ENCODE data around the gene RGS16. TPM values are rescaled to one million over a fixed set of nuclear protein-coding genes. Genes with fewer than 3 reads are reported as not detected.

Gene RGS16
- polyA plus RNA-seq, 1 donor (not counting 4 experiments of a cell fraction or from before 2014, with no cell fraction given): 0.34 TPM

GRCh38 chr1:182622901-182623528, 18.8 kb upstream of the RGS16 start:
- no peak for TF ChIP-seq CTCF (optimal IDR thresholded peaks at IDR 0.05 in 1 of 3, IDR thresholded peaks at IDR 0.05 in 1 of 3, conservative IDR thresholded peaks at IDR 0.05 in 1 of 3; ENCODE audit: extremely low read depth in 1 of 3, insufficient read depth in 2 of 3, low read length in 3 of 3)
- no peak for TF ChIP-seq EZH2 (IDR thresholded peaks at IDR 0.05; ENCODE audit: low read length)
- no peak for DNase-seq (ENCODE audit: low read depth, low spot score)
- Histone ChIP-seq H3K9ac (ENCODE audit: control insufficient read depth, extremely low read depth, insufficient read depth, low read length) (no peak overlapping the region), H2AFZ (ENCODE audit: control insufficient read depth, low read length) (no peak overlapping the region), H3K4me3 (ENCODE audit: control insufficient read depth in 2 of 3, extremely low read depth in 1 of 3, insufficient read depth in 2 of 3, low read depth in 1 of 3, low read length in 3 of 3) (no peak overlapping the region), H3K79me2 (ENCODE audit: control insufficient read depth, insufficient read depth, low read length) (no peaks in the 10 kb centered on the region), H3K27ac (ENCODE audit: control insufficient read depth, insufficient read depth, low read length) (no peak overlapping the region), H3K9me3 (ENCODE audit: control insufficient read depth, low read depth, low read length) (no peaks in the 10 kb centered on the region), H3K36me3 (ENCODE audit: control insufficient read depth in 2 of 2, extremely low read depth in 1 of 2, insufficient read depth in 2 of 2, low read length in 2 of 2) (no peaks in the 10 kb centered on the region), H3K4me2 (ENCODE audit: control insufficient read depth, extremely low read depth, insufficient read depth, low read depth, low read length) (no peak overlapping the region), H3K9me1 (ENCODE audit: control insufficient read depth, extremely low read depth, insufficient read depth, low read length) (no peaks in the 10 kb centered on the region), H3K27me3 (ENCODE audit: control insufficient read depth, extremely low read depth, insufficient read depth, low read length) (peaks cover 2% of the 10 kb centered on the region), H4K20me1 (ENCODE audit: control insufficient read depth, extremely low read depth, insufficient read depth, low read length) (no peaks in the 10 kb centered on the region), H3K4me1 (ENCODE audit: control insufficient read depth, extremely low read depth, insufficient read depth, low read length) (peaks cover 6% of the 10 kb centered on the region)
- no peak for FAIRE-seq
- dilution Hi-C loops (cut with MboI; ENCODE audit: extremely low pct_ligation_motif_present, low sequenced_read_pairs): no loop called here

DNA sequence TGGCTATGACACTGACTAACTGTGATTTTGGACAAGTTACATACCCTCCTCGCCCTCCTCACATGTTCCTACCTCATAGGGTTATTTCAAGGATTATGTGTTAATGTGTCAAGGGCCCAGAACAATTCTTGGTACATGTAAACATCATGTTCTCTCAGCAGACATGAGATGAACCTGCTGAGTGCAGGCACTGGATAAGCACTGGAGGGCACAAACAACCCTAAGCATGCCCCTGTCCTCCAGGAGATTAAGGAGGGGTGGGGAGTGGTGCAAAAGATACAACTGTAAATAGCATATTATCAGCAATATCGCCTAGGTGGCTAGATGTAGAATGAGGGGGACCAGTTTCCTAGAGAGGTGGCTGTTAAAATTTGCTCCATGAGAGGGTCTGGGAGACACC, 17.7 kb upstream of the RGS16 start:
- Histone ChIP-seq H3K79me2 (ENCODE audit: control insufficient read depth, insufficient read depth, low read length) (no peaks in the 10 kb centered on the region), H3K4me1 (ENCODE audit: control insufficient read depth, extremely low read depth, insufficient read depth, low read length) (peaks cover 8% of the 10 kb centered on the region), H3K27me3 (ENCODE audit: control insufficient read depth, extremely low read depth, insufficient read depth, low read length) (peaks cover 2% of the 10 kb centered on the region), H3K9me1 (ENCODE audit: control insufficient read depth, extremely low read depth, insufficient read depth, low read length) (no peaks in the 10 kb centered on the region), H2AFZ (ENCODE audit: control insufficient read depth, low read length) (no peak overlapping the region), H3K4me3 (ENCODE audit: control insufficient read depth in 2 of 3, extremely low read depth in 1 of 3, insufficient read depth in 2 of 3, low read depth in 1 of 3, low read length in 3 of 3) (no peak overlapping the region), H3K36me3 (ENCODE audit: control insufficient read depth in 2 of 2, extremely low read depth in 1 of 2, insufficient read depth in 2 of 2, low read length in 2 of 2) (no peaks in the 10 kb centered on the region), H3K4me2 (ENCODE audit: control insufficient read depth, extremely low read depth, insufficient read depth, low read depth, low read length) (no peak overlapping the region), H4K20me1 (ENCODE audit: control insufficient read depth, extremely low read depth, insufficient read depth, low read length) (no peaks in the 10 kb centered on the region), H3K9me3 (ENCODE audit: control insufficient read depth, low read depth, low read length) (no peaks in the 10 kb centered on the region), H3K27ac (ENCODE audit: control insufficient read depth, insufficient read depth, low read length) (no peak overlapping the region), H3K9ac (ENCODE audit: control insufficient read depth, extremely low read depth, insufficient read depth, low read length) (no peak overlapping the region)
- dilution Hi-C loops (cut with MboI; ENCODE audit: extremely low pct_ligation_motif_present, low sequenced_read_pairs): no loop called here
- TF ChIP-seq CTCF (optimal IDR thresholded peaks at IDR 0.05 in 1 of 3, IDR thresholded peaks at IDR 0.05 in 1 of 3, conservative IDR thresholded peaks at IDR 0.05 in 1 of 3; ENCODE audit: extremely low read depth in 1 of 3, insufficient read depth in 2 of 3, low read length in 3 of 3): no peak
- TF ChIP-seq EZH2 (IDR thresholded peaks at IDR 0.05; ENCODE audit: low read length): no peak
- FAIRE-seq (no peak), DNase-seq (ENCODE audit: low read depth, low spot score) (no peak)

Measured in keratinocyte (primary cell).